T-helper 2 cell (primary cell): ENCODE measurements around the gene KHNYN.
A peak's percentile ranks its signal among the peaks of the same experiment; 100 is the strongest.
"Not testable (repeated sequence)": the region's sequence is repeated elsewhere in the genome, so short reads cannot be mapped to it uniquely, and the experiment has no call there.

ENCODE experiments used
- DNase-seq, 5 experiments: peaks; one replicate each; pipeline versions ENCODE4 v3.0.0 to v3.0.0-alpha.2; 2012 to 2022

KHNYN gene

GRCh38 chr14:24481622-24482324 lies 52.0 kb downstream of the KHNYN start:
- DNase-seq: peak in 2 of 5 experiments; percentile 22 to 47

GRCh38 chr14:24482699-24483303 lies 53.0 kb downstream of the KHNYN start:
- DNase-seq: not testable (repeated sequence)

GRCh38 chr14:24483604-24484252 lies 54.0 kb downstream of the KHNYN start:
- DNase-seq: peak in 1 of 5 experiments; percentile 50
